ENCODE measurements around the gene P2RY6.

P2RY6 gene

DNA sequence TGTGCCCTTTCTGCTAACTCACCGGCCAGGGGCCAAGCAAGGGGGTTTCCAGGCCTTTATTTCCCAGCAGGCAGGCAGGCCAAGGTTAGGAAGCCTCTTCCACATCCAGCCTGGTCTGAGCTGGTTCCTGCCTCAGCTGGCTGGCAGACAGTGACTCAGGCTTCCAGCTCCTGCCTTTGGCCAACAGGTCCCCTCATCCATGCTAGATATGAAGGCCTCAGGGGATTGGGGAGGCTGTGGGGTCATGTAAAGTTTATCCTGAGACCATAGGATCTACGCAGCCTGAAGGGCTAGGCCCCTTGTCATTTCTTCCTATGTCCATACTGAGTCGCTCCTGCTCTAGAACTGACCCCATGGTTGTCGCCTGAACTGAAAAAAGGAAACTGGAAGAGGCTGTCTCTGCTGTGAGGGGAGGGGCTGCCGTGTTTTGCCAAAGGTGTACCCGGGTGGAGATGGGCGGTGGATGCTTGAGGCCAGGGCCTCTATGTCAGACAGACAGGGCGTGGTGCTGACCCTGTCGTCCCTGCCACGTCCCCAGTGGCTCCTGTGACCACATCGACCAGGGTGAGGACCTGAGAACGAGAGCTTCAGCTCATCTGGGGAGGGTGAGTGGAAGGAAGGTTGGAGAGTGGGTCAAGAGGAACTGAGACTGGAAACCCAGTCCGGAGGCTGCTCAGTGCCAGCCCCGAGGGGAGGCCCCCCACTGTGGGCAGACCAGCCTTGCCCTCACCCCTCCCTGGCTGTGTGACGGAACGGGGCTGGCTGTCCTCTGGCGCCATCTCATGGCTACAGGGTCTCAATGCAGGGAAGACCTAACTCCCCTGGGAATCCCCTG, 17.0 kb downstream of the P2RY6 start:
- intact Hi-C loops (cut with DNase I): no loop called here

GRCh38 chr11:73290536-73290935, 18.4 kb downstream of the P2RY6 start:
- DNase-seq: no peak
- intact Hi-C loops (cut with DNase I): no loop called here

More for the DNA sequence above, 17.0 kb downstream of the P2RY6 start:
- DNase-seq: peak; percentile 54 to 91 (median 78)

DNA sequence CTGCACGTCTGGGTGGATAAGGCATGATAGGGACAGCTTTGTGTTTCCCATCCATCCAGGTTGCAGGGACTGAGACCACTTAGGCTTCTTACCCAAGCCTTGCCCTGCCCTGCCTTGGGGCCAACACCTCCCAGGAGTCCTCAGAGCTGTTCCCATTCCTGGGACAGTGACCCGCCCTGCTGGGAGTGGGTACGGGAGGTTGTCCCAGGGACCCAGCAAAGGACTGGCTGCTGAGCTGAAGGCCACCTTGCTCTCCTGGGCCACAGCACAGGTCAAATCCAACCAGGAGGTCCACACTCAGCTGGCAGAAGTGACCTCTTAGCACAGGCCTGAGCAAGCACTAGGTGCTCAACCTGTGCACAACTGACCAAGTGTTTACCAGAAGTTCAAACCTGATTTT, 19.1 kb downstream of the P2RY6 start:
- intact Hi-C loops (cut with DNase I): no loop called here

GRCh38 chr11:73291781-73292524, 19.8 kb downstream of the P2RY6 start:
- intact Hi-C loops (cut with DNase I): no loop called here
- DNase-seq: no peak

More for the DNA sequence above, 19.1 kb downstream of the P2RY6 start:
- no peak for DNase-seq

DNA sequence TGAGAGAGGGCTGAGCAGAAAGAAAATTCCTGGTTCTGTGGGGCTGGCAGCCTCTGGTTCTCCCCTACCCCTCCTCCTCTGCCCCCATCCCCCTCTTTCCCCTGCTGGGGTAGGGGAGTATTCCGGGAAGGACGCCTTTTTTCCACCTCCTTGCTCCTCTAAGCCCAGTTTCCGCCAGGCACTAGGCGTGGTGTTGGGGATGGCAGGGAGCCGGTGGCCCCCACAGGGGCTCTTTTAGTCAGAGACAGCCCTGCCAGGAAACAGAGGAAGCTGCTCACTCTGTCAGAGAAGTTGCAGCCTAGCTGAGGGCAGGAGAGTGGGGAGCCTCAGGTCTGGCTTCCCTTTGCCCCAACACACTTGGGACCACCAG, 20.4 kb downstream of the P2RY6 start:
- DNase-seq: peak in 3 of 42 donors; percentile 38 to 68 (median 40)
- intact Hi-C loops (cut with DNase I): no loop called here

DNA sequence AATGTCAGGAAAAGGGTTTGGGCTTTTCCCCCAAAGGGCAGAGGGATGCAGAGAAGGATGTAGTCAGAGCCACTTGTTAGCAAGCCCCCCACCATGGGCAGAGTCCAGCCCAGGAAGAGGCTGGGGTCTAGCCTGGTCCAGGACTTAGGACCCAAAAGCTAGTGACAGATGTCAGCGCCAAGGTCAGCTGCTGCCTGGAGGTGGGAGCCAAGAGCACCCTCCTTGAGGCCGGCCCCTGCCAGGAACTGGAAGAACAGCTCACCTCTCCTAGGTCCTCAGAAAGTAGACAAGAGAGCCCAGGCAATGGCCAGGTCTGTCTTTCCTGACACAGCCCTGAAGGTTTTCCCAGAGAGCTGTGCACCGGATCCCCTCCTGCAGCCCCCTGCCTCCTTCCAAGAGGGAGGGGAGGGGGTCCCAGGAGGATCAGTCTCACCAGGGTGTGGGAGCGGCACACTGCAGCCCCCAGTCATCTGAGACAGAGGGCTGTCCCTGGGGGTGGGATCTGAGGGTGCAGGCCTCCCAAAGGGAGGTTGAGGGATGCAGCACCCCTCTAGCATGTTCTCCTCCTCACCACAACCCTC, 21.3 kb downstream of the P2RY6 start:
- no peak for DNase-seq
- intact Hi-C loops (cut with DNase I): no loop called here

DNA sequence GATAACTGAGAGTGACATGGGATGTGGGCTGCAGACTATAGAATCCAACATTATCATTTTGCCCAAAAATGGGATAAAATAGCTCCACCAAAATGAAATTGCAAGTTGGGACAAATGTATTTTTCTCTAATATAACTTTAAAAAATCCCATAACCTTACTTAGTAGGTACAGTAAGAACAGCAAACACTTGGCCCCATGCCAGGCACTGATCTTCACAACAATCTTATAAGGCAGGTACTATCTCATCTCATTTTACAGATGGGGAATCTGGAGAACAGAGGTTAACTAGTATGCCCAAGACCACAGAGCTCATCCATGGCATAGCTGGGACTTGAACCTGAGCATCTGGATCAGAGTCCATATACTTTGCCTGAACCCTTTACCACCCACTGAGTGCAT, 22.5 kb downstream of the P2RY6 start:
- DNase-seq: no peak
- intact Hi-C loops (cut with DNase I): no loop called here

DNA sequence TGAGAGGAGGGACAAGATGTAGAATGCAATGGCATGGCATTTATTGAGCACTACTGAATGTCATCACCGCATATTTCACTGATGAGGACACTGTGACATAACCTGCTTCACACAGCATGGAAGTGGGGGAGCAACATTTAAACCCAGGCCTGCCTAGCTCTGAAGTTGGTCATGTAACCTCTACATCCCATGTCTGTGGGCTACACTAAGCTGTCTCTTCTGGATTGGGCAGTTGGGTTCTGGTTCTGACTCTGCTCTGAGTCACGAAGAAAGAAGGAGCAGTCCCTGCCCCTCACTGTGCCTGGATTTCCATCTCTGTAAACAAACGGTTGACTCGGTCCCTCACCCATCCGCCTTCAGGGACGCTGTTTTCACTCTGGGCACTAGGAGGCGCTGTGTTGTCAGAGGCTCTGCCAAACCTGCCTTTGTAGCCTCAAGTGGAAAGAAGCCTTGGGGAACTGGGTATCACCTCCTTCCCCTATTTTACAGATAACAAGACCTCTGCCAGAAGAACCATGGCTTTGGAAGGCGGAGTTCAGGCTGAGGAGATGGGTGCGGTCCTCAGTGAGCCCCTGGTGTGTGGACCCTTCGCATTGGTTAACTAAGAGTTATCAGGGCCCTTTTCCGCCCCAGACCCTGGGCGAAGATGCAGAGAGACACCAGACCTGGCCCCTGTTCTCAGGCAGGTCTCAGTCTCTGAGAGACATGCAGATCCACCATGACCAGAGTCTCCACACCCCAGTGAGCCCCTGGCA, 23.3 kb downstream of the P2RY6 start:
- intact Hi-C loops (cut with DNase I): no loop called here
- peak in 34 of 42 donors; percentile 34 to 84 (median 65) for DNase-seq

DNA sequence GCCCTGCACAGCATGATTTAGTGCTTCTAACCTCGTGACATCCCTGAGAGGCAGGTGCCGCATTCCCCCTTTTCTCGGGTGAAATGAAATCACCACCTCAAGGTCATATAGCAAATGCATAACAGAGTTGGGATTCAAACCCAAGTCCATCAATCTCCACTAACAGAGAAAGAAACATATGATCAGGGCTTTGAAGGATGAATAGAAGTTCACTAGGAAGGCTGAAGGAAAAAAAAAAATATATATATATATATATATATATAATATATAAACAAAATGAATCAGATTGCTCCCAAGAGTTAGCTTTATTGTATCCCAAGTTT, 23.8 kb downstream of the P2RY6 start:
- intact Hi-C loops (cut with DNase I): no loop called here
- DNase-seq: no peak

DNA sequence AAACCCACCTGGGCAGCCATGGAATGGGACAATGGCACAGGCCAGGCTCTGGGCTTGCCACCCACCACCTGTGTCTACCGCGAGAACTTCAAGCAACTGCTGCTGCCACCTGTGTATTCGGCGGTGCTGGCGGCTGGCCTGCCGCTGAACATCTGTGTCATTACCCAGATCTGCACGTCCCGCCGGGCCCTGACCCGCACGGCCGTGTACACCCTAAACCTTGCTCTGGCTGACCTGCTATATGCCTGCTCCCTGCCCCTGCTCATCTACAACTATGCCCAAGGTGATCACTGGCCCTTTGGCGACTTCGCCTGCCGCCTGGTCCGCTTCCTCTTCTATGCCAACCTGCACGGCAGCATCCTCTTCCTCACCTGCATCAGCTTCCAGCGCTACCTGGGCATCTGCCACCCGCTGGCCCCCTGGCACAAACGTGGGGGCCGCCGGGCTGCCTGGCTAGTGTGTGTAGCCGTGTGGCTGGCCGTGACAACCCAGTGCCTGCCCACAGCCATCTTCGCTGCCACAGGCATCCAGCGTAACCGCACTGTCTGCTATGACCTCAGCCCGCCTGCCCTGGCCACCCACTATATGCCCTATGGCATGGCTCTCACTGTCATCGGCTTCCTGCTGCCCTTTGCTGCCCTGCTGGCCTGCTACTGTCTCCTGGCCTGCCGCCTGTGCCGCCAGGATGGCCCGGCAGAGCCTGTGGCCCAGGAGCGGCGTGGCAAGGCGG, 24.5 kb downstream of the P2RY6 start:
- DNase-seq: no peak
- intact Hi-C loops (cut with DNase I): no loop called here

DNA sequence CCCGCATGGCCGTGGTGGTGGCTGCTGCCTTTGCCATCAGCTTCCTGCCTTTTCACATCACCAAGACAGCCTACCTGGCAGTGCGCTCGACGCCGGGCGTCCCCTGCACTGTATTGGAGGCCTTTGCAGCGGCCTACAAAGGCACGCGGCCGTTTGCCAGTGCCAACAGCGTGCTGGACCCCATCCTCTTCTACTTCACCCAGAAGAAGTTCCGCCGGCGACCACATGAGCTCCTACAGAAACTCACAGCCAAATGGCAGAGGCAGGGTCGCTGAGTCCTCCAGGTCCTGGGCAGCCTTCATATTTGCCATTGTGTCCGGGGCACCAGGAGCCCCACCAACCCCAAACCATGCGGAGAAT, 25.1 kb downstream of the P2RY6 start:
- DNase-seq: no peak
- intact Hi-C loops (cut with DNase I): no loop called here

DNA sequence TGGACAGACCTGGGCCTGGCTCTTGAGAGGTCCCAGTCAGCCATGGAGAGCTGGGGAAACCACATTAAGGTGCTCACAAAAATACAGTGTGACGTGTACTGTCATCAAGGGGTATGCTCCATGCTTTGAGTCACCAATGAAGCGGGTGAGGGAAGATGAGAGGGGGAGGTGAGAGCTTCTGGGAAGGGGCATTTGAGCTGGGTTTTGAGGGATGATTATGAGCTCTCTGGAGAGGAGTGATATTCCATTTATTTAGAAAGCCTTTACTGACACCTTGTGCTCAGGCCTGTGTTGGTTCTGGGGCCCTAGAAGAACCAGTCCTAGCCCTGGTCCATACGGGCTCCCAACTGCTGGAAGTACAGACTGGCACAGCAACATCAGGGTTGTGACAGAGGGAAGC, 25.6 kb downstream of the P2RY6 start:
- intact Hi-C loops (cut with DNase I): no loop called here
- no peak for DNase-seq

GRCh38 chr11:73298233-73298632, 26.1 kb downstream of the P2RY6 start:
- DNase-seq: no peak
- intact Hi-C loops (cut with DNase I): no loop called here

- intact Hi-C loops (cut with DNase I): no loop called here
- no peak for DNase-seq
These were observed 27.6 kb downstream of the P2RY6 start for GRCh38 chr11:73299751-73300150.

DNA sequence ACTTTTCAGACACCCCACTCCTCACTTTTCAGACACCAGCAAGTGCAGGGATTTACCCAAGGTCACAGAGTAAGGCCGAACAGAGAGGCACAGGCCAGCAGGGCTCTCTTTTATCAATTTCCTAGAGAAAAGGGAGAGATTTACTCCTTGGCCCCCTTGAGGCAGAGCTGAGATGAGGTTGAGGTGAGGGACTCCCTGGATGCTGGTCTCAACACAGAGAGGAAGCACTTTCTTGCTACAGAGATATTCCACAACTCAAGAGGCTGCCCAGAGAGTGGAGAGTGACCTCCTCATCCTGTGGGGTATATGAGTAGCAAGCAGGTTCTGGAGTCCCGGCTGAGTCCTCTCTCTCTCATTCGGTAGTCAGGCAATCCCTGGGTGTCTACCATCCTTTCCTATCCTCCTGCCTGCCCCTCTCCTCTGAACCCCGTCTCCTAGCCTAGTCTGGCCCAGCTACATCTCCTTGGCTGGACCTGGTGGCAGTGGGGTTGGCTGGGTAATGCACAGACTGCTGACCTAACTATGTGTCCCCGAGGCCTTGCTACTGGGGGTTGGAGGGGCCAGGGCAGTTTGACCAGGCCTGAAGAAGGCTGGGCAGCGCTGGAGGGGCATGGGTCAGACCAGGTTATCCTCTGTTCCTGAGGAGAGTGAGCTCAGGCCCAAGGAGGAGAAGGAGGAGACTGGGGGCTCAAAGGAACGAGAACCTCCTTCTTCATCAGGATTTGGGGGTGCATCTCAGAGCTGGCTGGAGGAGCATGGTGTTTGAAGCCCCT, 34.1 kb downstream of the P2RY6 start:
- intact Hi-C loops (cut with DNase I): loop anchor here (1.0 kb wide), 1 partner anchor 29 kb away; no protein-coding TSS in a partner anchor
- DNase-seq: no peak

GRCh38 chr11:73306977-73307322, 34.8 kb downstream of the P2RY6 start:
- no peak for DNase-seq
- intact Hi-C loops (cut with DNase I): loop anchor here (1.0 kb wide), 1 partner anchor 28 kb away; no protein-coding TSS in a partner anchor

DNA sequence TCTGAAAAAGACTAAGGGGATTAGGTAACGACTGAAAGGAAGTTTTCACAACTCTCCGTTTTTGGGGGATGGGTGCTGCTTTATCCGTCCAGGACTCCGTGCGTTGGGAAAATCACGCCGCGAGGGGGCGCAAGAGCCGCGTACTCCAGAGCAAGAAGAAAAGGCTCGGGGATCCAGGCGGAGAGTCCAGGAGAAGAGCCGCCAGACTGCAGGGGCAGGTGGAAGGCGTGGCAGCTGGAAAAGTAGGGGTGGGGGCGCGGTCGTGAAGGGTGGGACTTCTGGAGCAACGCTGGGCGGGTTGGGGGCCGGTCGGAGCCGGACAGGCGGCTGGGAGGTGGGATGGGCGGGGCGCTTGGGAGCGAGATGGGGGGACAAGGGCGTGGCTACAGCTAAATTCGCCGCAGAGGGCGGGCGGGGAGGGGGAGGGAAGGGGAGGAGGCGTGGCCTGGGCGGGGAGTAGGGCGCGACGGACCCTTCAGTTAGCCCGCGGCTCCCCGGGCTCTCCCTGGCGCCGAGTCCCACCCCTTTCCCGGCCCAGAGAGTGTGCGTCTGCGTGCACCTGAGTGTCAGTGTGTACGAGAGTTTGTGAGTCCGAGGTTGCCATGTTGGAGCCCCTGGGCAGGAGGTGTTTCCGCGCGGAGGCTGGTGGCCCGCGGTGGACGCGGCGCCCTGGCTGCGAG, 35.3 kb downstream of the P2RY6 start:
- intact Hi-C loops (cut with DNase I): no loop called here
- peak; percentile 89 to 99 (median 96) for DNase-seq

Data from head of caudate nucleus (tissue), 42 donors.